Measurements from ENCODE around the gene ATP6V0B.
A peak's percentile ranks its signal among the peaks of the same experiment; 100 is the strongest.

Gene ATP6V0B

GRCh38 chr1:43974443-43975248 lies at the start of gene ATP6V0B:
ATP6V0B (plus strand) TSS chr1:43974960; CDS start chr1:43975041, 81 bp downstream.
- peak; percentile 89 to 92 for DNase-seq

GRCh38 chr1:43925846-43926245 lies 48.9 kb upstream of the ATP6V0B start:
- no peak for DNase-seq

GRCh38 chr1:43930168-43930948 lies 44.4 kb upstream of the ATP6V0B start:
- DNase-seq = no peak

GRCh38 chr1:43930949-43931275 lies 43.8 kb upstream of the ATP6V0B start:
- DNase-seq = no peak

- DNase-seq = no peak
Measured at GRCh38 chr1:43931711-43932660, 42.8 kb upstream of the ATP6V0B start.

GRCh38 chr1:43932786-43933385 lies 41.9 kb upstream of the ATP6V0B start:
- DNase-seq = no peak

GRCh38 chr1:43933386-43934100 lies 41.2 kb upstream of the ATP6V0B start, which contains the start of gene ARTN:
ARTN (plus strand) TSS chr1:43933801; CDS start chr1:43935657, 1,856 bp downstream.
- no peak for DNase-seq

- peak; percentile 46 to 53 for DNase-seq
Measured at GRCh38 chr1:43934101-43934985, 40.4 kb upstream of the ATP6V0B start.

GRCh38 chr1:43934986-43935324 lies 39.8 kb upstream of the ATP6V0B start:
- no peak for DNase-seq

- DNase-seq = no peak
Measured at GRCh38 chr1:43935711-43936427, 38.9 kb upstream of the ATP6V0B start.

GRCh38 chr1:43936431-43937151 lies 38.2 kb upstream of the ATP6V0B start:
- peak in 1 of 2 donors; percentile 8 for DNase-seq

- DNase-seq = no peak
Measured at GRCh38 chr1:43937179-43937865, 37.4 kb upstream of the ATP6V0B start.

- no peak for DNase-seq
Measured at GRCh38 chr1:43938383-43938782, 36.4 kb upstream of the ATP6V0B start.

- no peak for DNase-seq
Measured at GRCh38 chr1:43938892-43939587, 35.7 kb upstream of the ATP6V0B start.

GRCh38 chr1:43942411-43942810 lies 32.3 kb upstream of the ATP6V0B start:
- DNase-seq = no peak

GRCh38 chr1:43944860-43945259 lies 29.9 kb upstream of the ATP6V0B start:
- DNase-seq = no peak

- no peak for DNase-seq
Measured at GRCh38 chr1:43945674-43946235, 29.0 kb upstream of the ATP6V0B start.
